HepG2 (cell line): ENCODE data around the gene MACROD2. TPM values are rescaled to one million over a fixed set of nuclear protein-coding genes. Genes with fewer than 3 reads are reported as not detected.

Source experiments
- EHMT2 ChIP-seq: fragments of 200-600 bp; sonication (generic); IDR thresholded peaks from 2 replicates; pipeline ENCODE4 v1.7.0; 2017; ENCODE audit warnings: antibody characterized with exemption, low read depth, low read length, borderline replicate concordance
- FIP1L1 ChIP-seq: fragments of 200-400 bp; formaldehyde crosslinking; IDR thresholded peaks from 2 replicates; pipeline ENCODE4 v1.6.1; 2018; ENCODE audit warnings: low read depth, mild to moderate bottlenecking, low read length, moderate library complexity, borderline replicate concordance; ENCODE audit not compliant: insufficient read depth
- FOXK1 ChIP-seq: sonication (generic); formaldehyde crosslinking; IDR thresholded peaks from 2 replicates; pipeline ENCODE4 v1.4.0; 2020; ENCODE audit warnings: low read depth, missing genetic modification reagents, borderline replicate concordance
- FOXO1 ChIP-seq: sonication (generic); formaldehyde crosslinking; IDR thresholded peaks from 2 replicates; pipeline ENCODE4 v1.4.0; 2020; ENCODE audit warnings: missing genetic modification reagents
- GATA4 ChIP-seq: sonication (generic); IDR thresholded peaks from 2 replicates; pipeline ENCODE4 v1.6.1; 2016; ENCODE audit warnings: antibody characterized with exemption, low read depth, borderline replicate concordance
- HDAC1 ChIP-seq: sonication (generic); formaldehyde crosslinking; IDR thresholded peaks from 2 replicates; pipeline ENCODE4 v1.5.1; 2020; ENCODE audit warnings: mild to moderate bottlenecking, missing genetic modification reagents
- PATZ1 ChIP-seq: sonication (generic); formaldehyde crosslinking; IDR thresholded peaks from 2 replicates; pipeline ENCODE4 v1.4.0; 2020; ENCODE audit warnings: missing genetic modification reagents
- PBX2 ChIP-seq: IDR thresholded peaks from 2 replicates; pipeline ENCODE4 v1.6.1; 2016; ENCODE audit warnings: control low read depth
- RFXAP ChIP-seq: sonication (generic); formaldehyde crosslinking; IDR thresholded peaks from 2 replicates; pipeline ENCODE4 v1.4.0; 2020; ENCODE audit warnings: missing genetic modification reagents, borderline replicate concordance
- SIX1 ChIP-seq: sonication (generic); formaldehyde crosslinking; IDR thresholded peaks from 2 replicates; pipeline ENCODE4 v1.4.0; 2020; ENCODE audit warnings: missing genetic modification reagents, borderline replicate concordance
- SP140L ChIP-seq: sonication (generic); formaldehyde crosslinking; IDR thresholded peaks from 2 replicates; pipeline ENCODE4 v1.4.0; 2020; ENCODE audit warnings: missing genetic modification reagents, borderline replicate concordance
- SRF ChIP-seq: IDR thresholded peaks from 2 replicates; pipeline ENCODE4 v1.6.1; 2011; ENCODE audit warnings: mild to moderate bottlenecking, low read depth, low read length, moderate library complexity
- TBL1XR1 ChIP-seq: fragments of 150-350 bp; IDR thresholded peaks from 2 replicates; pipeline ENCODE4 v1.6.1; 2014; ENCODE audit warnings: borderline replicate concordance, low read length; ENCODE audit not compliant: partially characterized antibody
- USF2 ChIP-seq, 2 experiments: sonication (generic) in 1 of 2; formaldehyde crosslinking in 1 of 2; IDR thresholded peaks; 2 replicates each; pipeline versions ENCODE4 v1.5.1 to v1.6.1; 2011 to 2020; ENCODE audit warnings: borderline replicate concordance in 1 of 2, low read depth in 1 of 2, low read length in 1 of 2, mild to moderate bottlenecking in 1 of 2, missing genetic modification reagents in 1 of 2, moderate library complexity in 1 of 2
- ZC3H13 ChIP-seq: sonication (generic); formaldehyde crosslinking; IDR thresholded peaks from 2 replicates; pipeline ENCODE4 v1.8.1; 2023; ENCODE audit warnings: mild to moderate bottlenecking, missing genetic modification reagents, moderate library complexity
- ZKSCAN8 ChIP-seq: IDR thresholded peaks from 2 replicates; pipeline ENCODE4 v1.6.1; 2016; ENCODE audit warnings: borderline replicate concordance, missing genetic modification reagents, missing compliant biosample characterization
- ZMYM4 ChIP-seq: sonication (generic); formaldehyde crosslinking; IDR thresholded peaks from 2 replicates; pipeline ENCODE4 v1.8.1; 2023; ENCODE audit warnings: mild to moderate bottlenecking, missing genetic modification reagents
- ZNF280D ChIP-seq: sonication (generic); formaldehyde crosslinking; IDR thresholded peaks from 2 replicates; pipeline ENCODE4 v1.5.1; 2020; ENCODE audit warnings: mild to moderate bottlenecking, missing genetic modification reagents
- ZNF329 ChIP-seq: sonication (generic); formaldehyde crosslinking; IDR thresholded peaks from 2 replicates; pipeline ENCODE4 v1.9.0; 2021; ENCODE audit warnings: low read depth, mild to moderate bottlenecking, missing genetic modification reagents
- ZNF672 ChIP-seq: sonication (generic); formaldehyde crosslinking; IDR thresholded peaks from 2 replicates; pipeline ENCODE4 v1.8.1; 2022; ENCODE audit warnings: missing genetic modification reagents
- ZNF788 ChIP-seq: sonication (generic); formaldehyde crosslinking; IDR thresholded peaks from 2 replicates; pipeline ENCODE4 v1.5.0; 2020; ENCODE audit warnings: mild to moderate bottlenecking, missing genetic modification reagents, borderline replicate concordance
- polyA plus RNA-seq, 8 experiments: library from polyadenylated mRNA; depleted of rRNA in 3 of 8; stranded (reverse) in 7 of 8; unstranded in 1 of 8; fragments of >200 nt; fragmentation: Illumina TruSeq in 4 of 8; extraction: Trizol in 4 of 8; gene quantifications; 2 replicates each; pipeline versions ENCODE4 v1.2.1 to v1.2.3, GENCODE V29; 2011 to 2016; ENCODE audit warnings: low read depth in 4 of 8, missing spikeins in 1 of 8, mixed read lengths in 1 of 8; ENCODE audit not compliant: insufficient read depth in 1 of 8
- total RNA-seq, 5 experiments: library from RNA; depleted of rRNA; stranded (reverse); fragments of >200 nt; fragmentation: Illumina TruSeq; extraction: Trizol; gene quantifications; 2 replicates each; pipeline ENCODE4 v1.2.3, GENCODE V29; 2016; ENCODE audit warnings: low read depth in 1 of 5

Gene MACROD2
- total and polyA plus RNA-seq, 2 of the 13 experiments (the other 11 are each of a cell fraction or from before 2014, with no cell fraction given) = 0.13 to 0.51 TPM

- TF ChIP-seq ZNF788 (CRISPR knock-in tag) (peak; percentile 87), HDAC1 (peak; percentile 70), ZMYM4 (CRISPR knock-in tag) (peak; percentile 98), USF2 (IDR thresholded peaks at IDR 0.05; ENCODE audit: low read depth, low read length) (no peak), USF2 (CRISPR knock-in tag; IDR thresholded peaks at IDR 0.05; ENCODE audit: borderline replicate concordance) (no peak), FOXK1 (CRISPR knock-in tag) (peak; percentile 82; the same call in 1 of the 2 replicates), FOXO1 (CRISPR knock-in tag) (peak; percentile 98), RFXAP (CRISPR knock-in tag) (no peak; the same call in 1 of the 2 replicates), ZNF672 (CRISPR knock-in tag) (no peak), TBL1XR1 (peak; percentile 77), SIX1 (peak; percentile 78), PBX2 (no peak), EHMT2 (0 out of 2 replicates have a peak, but pooled peaks have one; percentile 34), ZNF280D (CRISPR knock-in tag) (peak; percentile 47; the same call in 1 of the 2 replicates), GATA4 (peak; percentile 72; the same call in 1 of the 2 replicates), ZKSCAN8 (peak; percentile 92), FIP1L1 (no peak), ZNF329 (no peak), PATZ1 (peak; percentile 81), SRF (no peak), ZC3H13 (no peak), SP140L (peak; percentile 82; the same call in 1 of the 2 replicates)
Measured at GRCh38 chr20:15061955-15062354, 1066.6 kb downstream of the MACROD2 start (continued).
